HG02763 (cell line): Measurements from ENCODE around the gene MEDAG.
"Not testable (repeated sequence)": the region's sequence is repeated elsewhere in the genome, so short reads cannot be mapped to it uniquely, and the experiment has no call there.

ENCODE experiments used
- ATAC-seq: cut with Tn5 transposase; IDR thresholded peaks from one replicate; pipeline ENCODE4 v1.9.1; 2021; ENCODE audit warnings: mild to moderate bottlenecking, moderate library complexity; ENCODE audit not compliant: unreplicated experiment

MEDAG gene

GRCh38 chr13:30906411-30907051 lies 460 bp downstream of the MEDAG start:
- no peak for ATAC-seq

GRCh38 chr13:30907121-30907861 lies 1.2 kb downstream of the MEDAG start:
- no peak for ATAC-seq

DNA sequence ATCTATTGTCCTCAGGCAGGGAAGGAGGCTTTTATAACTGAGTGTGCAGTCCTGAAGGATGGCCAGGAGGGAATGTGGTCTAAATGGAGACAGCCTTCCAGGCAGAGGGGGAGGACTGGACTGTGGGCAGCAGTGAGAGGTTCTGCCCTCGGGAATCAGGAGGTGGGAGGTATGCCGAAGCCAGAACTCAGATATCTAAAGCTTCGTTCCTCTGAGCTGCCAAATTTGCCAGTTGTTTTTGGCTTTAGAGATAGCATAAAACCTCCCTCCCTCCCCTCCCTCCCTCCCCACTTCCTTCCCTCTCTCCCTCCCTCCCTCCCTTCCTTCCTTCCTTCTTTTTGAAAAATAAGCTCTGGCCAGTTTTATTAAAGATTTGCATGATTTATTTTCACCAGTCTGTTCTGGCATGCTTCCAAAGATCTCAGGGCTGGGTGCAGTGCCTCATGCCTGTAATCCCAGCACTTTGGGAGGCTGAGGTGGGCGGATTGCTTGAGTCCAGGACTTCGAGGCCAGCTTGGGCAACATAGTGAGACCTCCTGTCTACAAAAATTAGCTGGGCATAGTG lies 2.4 kb downstream of the MEDAG start:
- ATAC-seq, result no peak

DNA sequence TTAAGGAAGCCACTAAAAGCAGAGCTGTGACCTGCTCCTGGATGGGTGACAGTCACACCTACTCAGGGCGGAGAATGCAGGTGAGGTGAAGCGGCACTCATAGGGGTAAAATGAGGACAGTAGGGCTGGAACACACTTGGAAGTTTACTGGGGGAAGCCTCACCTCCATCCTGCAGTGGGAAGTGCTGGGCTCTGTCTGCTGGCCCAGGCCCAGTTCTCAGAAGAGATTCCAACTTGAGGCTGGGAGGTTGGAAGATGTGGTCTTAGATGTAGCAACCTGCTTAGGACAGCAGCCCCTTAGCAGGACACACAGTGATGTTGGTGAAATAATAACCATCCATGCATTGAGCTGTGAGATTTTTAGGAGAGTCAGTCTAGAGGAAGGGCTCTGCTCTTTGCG lies 4.6 kb downstream of the MEDAG start:
- ATAC-seq, result no peak

- no peak for ATAC-seq
These were observed 9.8 kb downstream of the MEDAG start for GRCh38 chr13:30915691-30916541.

GRCh38 chr13:30916991-30917390 lies 10.9 kb downstream of the MEDAG start:
- ATAC-seq, result no peak

DNA sequence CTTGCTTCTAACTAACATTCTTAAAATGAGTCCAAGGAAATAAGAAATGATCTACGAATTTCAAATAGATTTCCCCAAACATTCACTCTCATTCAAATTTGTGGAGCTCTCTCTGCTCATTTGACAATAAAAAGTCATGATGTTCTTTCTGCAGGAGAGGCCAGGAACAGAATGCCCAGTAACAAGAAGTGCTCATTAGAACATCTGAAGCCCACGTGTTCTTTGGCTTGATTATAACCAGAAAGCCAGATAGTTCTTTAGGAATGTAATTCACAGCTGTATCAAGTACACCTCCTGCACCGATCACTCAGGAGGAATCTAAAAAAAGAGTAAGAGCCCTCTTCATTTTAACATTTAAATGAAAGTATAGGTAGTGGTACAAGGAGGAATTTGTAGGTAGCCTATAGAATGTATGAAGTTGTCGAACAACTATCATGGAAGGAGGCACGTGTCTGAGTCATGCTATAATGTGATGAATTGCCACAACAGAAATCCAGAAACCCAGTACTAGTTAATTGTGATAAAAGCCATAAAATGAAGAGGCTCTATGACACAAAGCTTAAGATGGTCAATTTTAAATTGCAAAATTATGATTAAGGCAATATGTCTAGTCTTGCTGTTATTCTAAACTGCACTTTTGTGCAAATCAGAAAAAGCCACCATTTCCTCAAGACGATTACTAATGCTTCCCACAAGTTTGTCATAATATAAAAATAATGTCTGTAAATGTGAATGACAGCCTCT lies 12.8 kb downstream of the MEDAG start:
- ATAC-seq, result no peak

- ATAC-seq, result no peak
These were observed 14.3 kb downstream of the MEDAG start for GRCh38 chr13:30920162-30920909.

GRCh38 chr13:30923418-30923817 lies 17.3 kb downstream of the MEDAG start:
- no peak for ATAC-seq

DNA sequence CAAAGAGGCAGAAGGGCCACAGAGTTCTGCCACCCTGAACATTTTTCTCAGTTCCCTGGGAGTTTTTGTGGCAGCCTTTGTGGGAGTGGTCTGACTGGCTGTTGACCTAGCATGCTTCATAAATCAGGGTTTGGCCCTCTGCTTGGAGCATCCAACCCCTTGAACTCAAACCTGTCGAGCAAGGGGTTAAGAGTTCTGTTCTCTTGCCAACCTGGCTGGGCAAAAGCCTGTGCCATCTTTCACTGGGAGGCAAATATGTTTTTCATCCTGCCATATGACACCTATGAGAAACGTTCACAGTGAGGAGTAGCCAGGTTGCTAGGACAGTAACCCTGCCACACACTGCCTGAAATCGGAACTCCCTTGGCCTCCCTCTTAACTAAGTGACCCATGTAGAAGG lies 18.6 kb downstream of the MEDAG start:
- ATAC-seq, result no peak

DNA sequence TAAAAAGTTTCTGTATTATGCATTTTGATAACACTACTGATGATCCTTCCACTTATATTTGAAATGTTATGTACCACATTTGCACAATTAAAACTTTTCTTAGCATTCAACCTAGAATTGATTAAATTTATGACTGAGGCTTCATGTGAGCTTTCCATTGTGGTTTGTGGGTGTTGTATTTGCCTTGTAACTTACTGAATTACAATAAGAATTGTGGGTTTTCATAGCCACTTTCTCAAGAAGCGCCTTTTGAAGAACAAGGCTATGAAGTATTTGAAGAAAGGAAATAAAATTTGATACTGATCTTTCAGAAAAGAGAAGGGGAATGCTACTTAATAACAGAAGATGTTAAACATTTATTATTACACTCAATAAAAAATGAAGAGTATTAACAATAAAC lies 19.4 kb downstream of the MEDAG start:
- no peak for ATAC-seq

- no peak for ATAC-seq
These were observed 20.7 kb downstream of the MEDAG start for GRCh38 chr13:30926781-30927180.

DNA sequence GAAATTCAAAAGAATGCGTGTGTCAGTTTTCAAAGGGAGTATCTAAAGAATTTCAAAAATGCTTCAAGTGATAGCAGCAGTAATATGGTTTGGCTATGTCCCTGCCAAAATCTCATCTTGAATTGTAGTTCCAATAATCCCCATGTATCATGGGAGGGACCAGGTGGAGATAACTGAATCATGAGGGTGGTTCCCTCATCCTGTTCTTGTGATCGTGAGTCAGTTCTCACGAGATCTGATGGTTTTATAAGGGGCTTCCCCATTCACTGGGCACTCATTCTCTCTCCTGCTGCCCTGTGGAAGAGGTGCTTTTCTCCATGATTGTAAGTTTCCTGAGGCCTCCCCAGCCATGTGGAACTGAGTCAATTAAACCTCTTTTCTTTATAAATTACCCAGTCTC lies 21.1 kb downstream of the MEDAG start:
- ATAC-seq, result not testable (repeated sequence)

GRCh38 chr13:30927595-30927994 lies 21.5 kb downstream of the MEDAG start:
- no peak for ATAC-seq

- ATAC-seq, result no peak
These were observed 22.9 kb downstream of the MEDAG start for GRCh38 chr13:30928978-30929377.

DNA sequence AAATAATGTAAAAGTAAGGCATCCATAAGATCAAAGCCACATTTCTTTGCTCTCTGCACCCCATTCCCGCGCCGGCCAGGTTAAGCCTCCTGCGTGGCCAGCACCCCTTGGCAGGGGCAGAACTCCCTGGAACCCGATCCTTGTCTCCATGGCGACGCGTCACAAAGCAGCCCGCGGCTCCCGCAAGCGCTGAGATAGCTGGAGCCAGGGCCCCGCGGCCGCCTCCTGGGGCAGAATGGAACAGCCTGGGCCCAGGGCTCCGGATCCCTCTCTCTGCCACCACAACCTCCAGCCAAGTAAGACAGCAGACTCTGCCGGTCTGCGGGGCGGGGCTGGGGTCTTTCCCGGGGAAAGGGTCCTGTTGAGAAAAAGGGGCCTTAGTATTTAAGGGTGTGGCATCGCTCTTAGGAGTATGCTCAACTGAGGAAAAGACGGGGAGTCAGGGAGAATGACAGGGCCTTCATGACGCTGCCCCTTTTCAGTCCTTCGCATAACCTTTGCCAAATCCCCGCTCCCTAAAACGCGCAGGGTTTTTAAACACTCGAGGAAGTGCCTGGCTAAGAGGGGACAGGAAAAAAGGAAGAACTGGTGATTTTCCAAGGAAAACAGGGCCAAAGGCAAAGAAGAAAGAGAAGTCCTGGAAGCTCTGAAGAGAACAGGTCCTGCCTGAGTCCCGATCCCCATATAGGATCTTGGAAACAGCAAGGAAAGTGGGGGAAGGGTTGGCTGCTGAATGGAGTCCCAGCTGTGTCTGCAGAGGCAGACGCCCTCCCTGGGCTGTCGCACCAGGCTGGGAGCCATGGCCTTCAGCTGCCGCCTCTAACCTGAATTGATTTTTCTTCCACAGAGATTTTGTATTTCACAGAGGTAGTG lies 26.6 kb downstream of the MEDAG start, which contains the start of gene TEX26:
Gene TEX26, plus strand, starts transcription at position 176 of the 873 bp plus-strand sequence. Its CDS starts 60 bp downstream, at position 236.
- no peak for ATAC-seq

- ATAC-seq, result no peak
These were observed 27.2 kb downstream of the MEDAG start for GRCh38 chr13:30933354-30933670.

- ATAC-seq, result no peak
These were observed 28.3 kb downstream of the MEDAG start for GRCh38 chr13:30934381-30934780.

DNA sequence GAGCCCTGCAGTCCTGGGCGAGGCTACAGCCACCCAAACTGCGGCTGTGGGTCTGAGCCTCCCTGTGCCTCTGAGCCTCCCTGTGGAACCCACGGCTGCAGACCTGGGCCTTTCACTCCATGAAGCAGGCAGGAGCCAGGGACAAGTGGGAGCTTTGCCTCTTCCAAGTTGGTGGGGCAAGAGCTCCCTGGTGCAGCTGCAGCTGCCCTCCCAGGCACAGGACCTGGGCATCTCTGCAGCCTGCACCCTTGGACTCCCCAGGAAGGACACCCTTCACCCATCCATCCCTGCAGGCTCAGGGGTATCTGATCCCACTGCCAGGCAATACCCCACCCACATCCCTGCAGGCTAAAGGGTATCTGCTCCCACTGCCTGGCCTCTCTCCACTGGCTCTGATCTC lies 28.7 kb downstream of the MEDAG start:
- ATAC-seq, result no peak
